ENCODE data around the gene ADARB1.

GRCh38 chr21:45235488-45235887 is 161.1 kb downstream of the ADARB1 start:
- TF ChIP-seq ZNF335 (tag by site-specific recombination; conservative IDR thresholded peaks at IDR 0.05) (no peak), CTCF (tag by site-specific recombination; IDR thresholded peaks at IDR 0.05) (no peak), YY2 (tag by site-specific recombination; IDR thresholded peaks at IDR 0.05) (no peak), ZSCAN5A (tag by site-specific recombination; IDR thresholded peaks at IDR 0.05) (no peak), ZNF146 (tag by site-specific recombination; IDR thresholded peaks at IDR 0.05) (no peak)
